ACHN (cell line): ENCODE data around the gene CCL11.
"Not testable (repeated sequence)": the region's sequence is repeated elsewhere in the genome, so short reads cannot be mapped to it uniquely, and the experiment has no call there.

ENCODE experiments used
- DNase-seq: peaks from one replicate; pipeline ENCODE4 v3.0.0-alpha.2; 2015
- in situ Hi-C: cut with HindIII; loops from 2 replicates; pipeline ENCODE4 v1.10.0; 2017; ENCODE audit warnings: low sequenced_read_pairs, low pct_ligation_motif_present, low pct_unique_long_range_greater_than_20kb

The CCL11 gene

GRCh38 chr17:34300652-34301370, 15.3 kb downstream of the CCL11 start:
- in situ Hi-C loops = loop anchor here (25.0 kb wide), 1 partner anchor 89 kb away; no protein-coding TSS in a partner anchor

GRCh38 chr17:34301986-34302385, 16.4 kb downstream of the CCL11 start:
- in situ Hi-C loops = loop anchor here (25.0 kb wide), 1 partner anchor 90 kb away; no protein-coding TSS in a partner anchor
- no peak for DNase-seq

More at GRCh38 chr17:34300652-34301370, 15.3 kb downstream of the CCL11 start:
- DNase-seq = peak; percentile 22

DNA sequence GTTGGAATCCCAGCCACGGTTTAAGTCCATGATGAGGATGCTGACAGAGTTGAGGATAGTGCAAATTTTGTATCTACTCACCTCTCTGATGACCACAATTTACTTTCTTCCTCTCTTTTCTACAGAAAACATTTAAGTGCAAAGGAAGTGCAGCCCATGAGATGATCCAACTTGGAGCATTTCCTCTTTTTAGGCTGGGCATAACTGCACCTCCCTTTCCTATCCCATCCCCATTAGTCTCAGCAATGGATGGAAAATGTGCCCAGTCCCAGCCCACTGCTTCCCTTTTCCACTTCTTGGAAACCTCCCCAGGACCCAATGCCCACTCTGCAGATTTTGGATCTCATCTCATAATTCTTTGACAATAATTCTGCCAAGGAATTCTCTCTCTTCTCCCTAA, 17.1 kb downstream of the CCL11 start:
- in situ Hi-C loops = loop anchor here (25.0 kb wide), 1 partner anchor 90 kb away; no protein-coding TSS in a partner anchor
- no peak for DNase-seq

- DNase-seq = no peak
- in situ Hi-C loops = loop anchor here (25.0 kb wide), 1 partner anchor 91 kb away; no protein-coding TSS in a partner anchor
Measured at GRCh38 chr17:34303606-34304005, 18.1 kb downstream of the CCL11 start.

GRCh38 chr17:34305061-34305460, 19.5 kb downstream of the CCL11 start:
- in situ Hi-C loops = loop anchor here (25.0 kb wide), 1 partner anchor 93 kb away; no protein-coding TSS in a partner anchor
- no peak for DNase-seq

- in situ Hi-C loops = loop anchor here (25.0 kb wide), 1 partner anchor 93 kb away; no protein-coding TSS in a partner anchor
- DNase-seq = no peak
Measured at GRCh38 chr17:34305606-34306005, 20.1 kb downstream of the CCL11 start.

DNA sequence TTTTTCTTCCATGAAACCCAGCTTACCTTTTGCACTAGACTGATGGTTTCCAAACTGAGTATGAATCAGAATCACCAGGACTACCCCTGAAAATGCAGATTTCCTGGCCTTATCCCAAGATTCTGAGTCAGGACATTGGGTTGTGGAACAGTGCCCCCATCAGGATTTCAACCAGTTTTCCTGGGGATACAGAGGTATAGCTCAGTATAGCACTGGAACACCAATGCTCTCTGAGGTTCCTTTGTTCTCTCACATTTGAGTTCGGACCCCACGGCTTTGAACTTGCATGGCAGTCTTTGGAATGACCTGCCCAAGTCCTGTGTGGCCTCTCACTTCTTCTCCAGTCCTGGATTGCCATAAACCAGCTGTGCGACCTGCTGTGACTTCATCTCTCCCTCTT, 20.9 kb downstream of the CCL11 start:
- in situ Hi-C loops = loop anchor here (25.0 kb wide), 1 partner anchor 94 kb away; no protein-coding TSS in a partner anchor
- DNase-seq = peak; percentile 58

GRCh38 chr17:34307110-34307509, 21.6 kb downstream of the CCL11 start:
- DNase-seq = no peak
- in situ Hi-C loops = loop anchor here (25.0 kb wide), 1 partner anchor 95 kb away; no protein-coding TSS in a partner anchor

DNA sequence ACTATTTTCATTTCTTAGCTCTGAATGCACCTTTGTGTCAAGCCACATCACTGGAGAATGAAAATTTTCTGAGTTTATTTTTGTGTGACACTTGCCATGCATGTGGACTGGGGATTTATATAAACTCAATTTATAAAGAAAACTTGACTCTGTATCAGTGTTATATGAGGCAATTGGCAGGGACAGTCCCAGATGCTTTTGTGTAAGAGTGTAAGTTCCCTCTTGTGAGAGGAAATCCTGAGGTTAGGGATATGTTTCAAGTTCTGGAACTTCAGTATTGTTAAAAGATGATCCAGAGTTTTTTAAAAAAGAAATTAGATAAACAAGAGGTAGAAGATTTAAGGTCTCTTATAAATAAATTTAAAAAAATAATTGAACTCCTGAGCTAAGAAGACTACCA, 22.8 kb downstream of the CCL11 start:
- DNase-seq = no peak
- in situ Hi-C loops = loop anchor here (25.0 kb wide), 1 partner anchor 96 kb away; no protein-coding TSS in a partner anchor

DNA sequence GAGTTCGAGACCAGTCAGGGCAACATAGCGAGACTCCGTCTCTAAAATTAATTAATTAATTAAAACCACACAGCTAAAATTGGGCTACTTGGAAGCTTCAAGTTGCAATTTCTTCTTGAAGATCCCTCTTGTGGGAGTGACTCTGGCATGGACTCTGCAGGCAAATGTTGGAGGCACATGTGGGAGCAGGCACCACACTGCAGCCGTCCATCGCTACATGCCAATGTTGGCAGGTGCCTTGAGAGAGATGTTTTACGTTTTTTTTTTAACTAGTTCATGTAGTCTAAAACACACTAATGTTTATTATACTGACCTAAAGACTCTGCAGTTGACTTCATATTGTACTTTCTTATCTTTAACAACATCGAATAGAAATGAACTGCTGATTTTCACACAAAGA, 25.7 kb downstream of the CCL11 start:
- in situ Hi-C loops = loop anchor here (25.0 kb wide), 1 partner anchor 99 kb away; no protein-coding TSS in a partner anchor
- DNase-seq = no peak

- in situ Hi-C loops = loop anchor here (25.0 kb wide), 1 partner anchor 100 kb away; no protein-coding TSS in a partner anchor
- DNase-seq = no peak
Measured at GRCh38 chr17:34312080-34312479, 26.5 kb downstream of the CCL11 start.

DNA sequence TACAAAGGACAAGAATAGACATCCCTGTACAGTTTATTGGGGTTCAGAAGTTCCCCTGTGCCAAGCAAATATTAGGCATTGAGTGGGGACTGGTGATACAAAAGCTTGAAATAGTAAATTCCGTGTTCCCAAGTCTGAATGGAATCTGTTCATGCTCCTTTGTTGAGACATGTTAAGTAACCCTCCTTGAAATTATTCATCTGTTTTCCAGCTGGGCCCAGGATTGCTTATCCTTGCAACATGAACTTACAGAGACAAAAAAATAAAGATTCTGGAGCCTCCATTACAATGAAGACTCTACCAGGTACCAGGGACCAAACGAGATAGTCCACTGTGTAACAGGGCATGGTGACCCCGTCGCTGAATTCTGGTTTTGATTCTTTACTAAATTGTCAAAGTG, 27.6 kb downstream of the CCL11 start:
- in situ Hi-C loops = loop anchor here (25.0 kb wide), 1 partner anchor 101 kb away; no protein-coding TSS in a partner anchor
- no peak for DNase-seq

DNA sequence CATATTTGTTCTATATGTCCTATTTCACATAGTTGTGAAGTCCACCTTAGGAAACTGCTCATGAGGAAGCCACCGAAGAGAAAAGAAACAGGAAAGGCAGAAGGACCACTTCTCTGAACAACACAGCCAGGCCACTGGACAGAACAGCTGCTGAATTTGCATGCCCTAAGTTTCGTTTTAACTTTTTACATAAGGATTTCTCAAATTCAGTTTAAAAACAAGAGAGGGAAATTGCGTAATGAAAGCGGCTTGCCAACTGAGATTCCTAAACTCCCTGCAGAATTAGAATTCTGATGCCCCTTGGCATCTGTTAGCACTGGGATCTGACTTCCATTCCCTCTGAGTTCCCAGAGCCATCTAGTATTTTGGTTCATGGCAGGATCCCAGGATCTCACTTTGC, 28.7 kb downstream of the CCL11 start:
- in situ Hi-C loops = loop anchor here (25.0 kb wide), 1 partner anchor 102 kb away; no protein-coding TSS in a partner anchor

GRCh38 chr17:34318474-34318873, 32.9 kb downstream of the CCL11 start:
- DNase-seq = peak; percentile 9
- in situ Hi-C loops = loop anchor here (25.0 kb wide), 1 partner anchor 106 kb away; no protein-coding TSS in a partner anchor

More for the DNA sequence above, 28.7 kb downstream of the CCL11 start:
- DNase-seq = no peak

GRCh38 chr17:34319039-34319483, 33.5 kb downstream of the CCL11 start, which contains the start of gene CCL8:
Gene CCL8, plus strand, starts transcription at chr17:34319435. Its CDS starts 67 bp downstream, at chr17:34319502.
- in situ Hi-C loops = loop anchor here (25.0 kb wide), 1 partner anchor 107 kb away; no protein-coding TSS in a partner anchor

DNA sequence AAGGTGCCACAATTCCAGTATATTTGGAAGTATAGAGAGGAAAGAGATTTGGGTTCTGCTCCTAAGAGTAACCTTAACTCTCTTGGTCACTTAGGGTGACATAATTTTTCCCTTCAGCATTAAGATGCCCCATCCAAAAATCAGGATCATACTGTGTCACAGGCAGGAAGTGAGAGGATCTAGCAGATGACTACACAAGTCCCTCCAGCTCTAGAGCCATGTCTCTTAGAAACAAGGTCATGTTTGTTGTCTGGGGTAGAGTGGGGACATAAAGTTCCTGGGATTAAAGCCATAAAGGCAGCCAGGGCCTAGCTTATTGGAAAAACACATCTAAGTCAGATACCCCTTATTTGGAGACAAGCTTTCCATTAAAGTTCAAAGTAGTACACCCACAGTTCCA, 36.4 kb downstream of the CCL11 start:
- in situ Hi-C loops = loop anchor here (25.0 kb wide), 1 partner anchor 110 kb away; no protein-coding TSS in a partner anchor
- no peak for DNase-seq

More at GRCh38 chr17:34319039-34319483, 33.5 kb downstream of the CCL11 start, which contains the start of gene CCL8:
- no peak for DNase-seq

DNA sequence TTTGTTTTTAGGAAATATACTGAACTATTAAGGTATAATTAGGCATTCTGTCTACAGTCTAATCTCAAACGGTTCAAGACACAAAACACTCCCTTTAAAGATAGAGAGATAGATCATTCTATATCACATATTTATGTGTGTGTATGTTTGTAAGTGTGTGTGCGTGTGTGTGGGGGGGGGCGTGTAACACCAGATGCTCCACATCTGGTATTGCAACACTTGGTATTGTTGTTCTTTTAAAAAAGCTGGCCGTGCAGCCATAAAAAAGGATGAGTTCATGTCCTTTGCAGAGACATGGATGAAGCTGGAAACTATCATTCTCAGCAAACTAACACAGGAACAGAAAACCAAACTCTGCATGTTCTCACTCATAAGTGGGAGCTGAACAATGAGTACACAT, 42.0 kb downstream of the CCL11 start:
- in situ Hi-C loops = not testable (repeated sequence)

DNA sequence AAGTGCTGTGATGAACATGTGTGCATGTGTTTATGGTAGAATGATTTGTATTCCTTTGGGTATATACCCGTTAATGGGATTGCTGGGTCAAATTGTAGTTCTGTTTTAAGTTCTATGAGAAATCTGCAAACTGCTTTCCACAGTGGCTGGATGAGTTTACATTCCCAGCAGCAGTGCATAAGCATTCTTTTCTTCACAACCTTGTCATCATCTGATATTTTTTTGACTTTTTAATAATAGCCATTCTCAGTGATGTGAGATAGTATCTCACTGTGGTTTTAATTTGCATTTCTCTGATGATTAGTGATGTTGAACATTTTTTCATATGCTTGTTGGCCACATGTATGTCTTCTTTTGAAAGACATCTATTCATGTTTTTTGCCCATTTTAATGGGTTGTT, 52.2 kb downstream of the CCL11 start:
- no peak for DNase-seq
- in situ Hi-C loops = no loop called here

More for the DNA sequence above, 42.0 kb downstream of the CCL11 start:
- not testable (repeated sequence) for DNase-seq
